HG03097 (cell line): Measurements from ENCODE around the gene TTC28.

Experiments
- ATAC-seq: cut with Tn5 transposase; IDR thresholded peaks from one replicate; pipeline ENCODE4 v1.9.1; 2021; ENCODE audit not compliant: unreplicated experiment, low FRiP score

TTC28 gene

GRCh38 chr22:28043266-28043665, 636.4 kb downstream of the TTC28 start:
- no peak for ATAC-seq

DNA sequence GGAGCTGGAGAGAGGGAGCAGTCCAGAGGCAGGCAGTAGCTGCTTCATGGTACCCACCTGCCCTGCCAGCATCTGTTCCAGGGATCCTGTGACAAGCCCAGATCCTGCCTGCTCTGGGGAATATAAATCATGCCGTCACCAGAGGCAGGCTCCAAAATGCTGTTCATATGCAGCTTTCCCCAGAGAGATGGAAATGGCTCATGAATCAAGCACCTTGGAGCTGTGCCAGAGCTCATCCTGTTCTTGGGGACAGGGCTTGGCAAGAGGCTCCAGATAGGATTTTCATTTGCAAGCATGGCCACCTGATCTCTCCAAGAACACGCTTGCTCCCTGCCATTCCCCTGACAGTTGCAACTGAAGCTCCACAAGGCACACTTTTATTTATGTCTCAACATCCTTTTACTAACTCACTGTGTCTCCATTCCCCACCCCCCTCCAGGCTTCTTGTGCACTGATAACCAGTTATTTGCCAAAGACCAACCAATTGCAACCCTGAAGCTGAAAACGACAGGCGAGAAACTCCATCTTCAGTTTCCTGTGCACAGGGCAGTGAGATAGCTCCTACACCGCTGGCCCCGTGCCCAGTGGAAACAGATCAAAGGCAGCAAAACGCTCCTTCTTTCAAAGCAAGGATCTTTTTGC, 644.8 kb downstream of the TTC28 start:
- no peak for ATAC-seq

GRCh38 chr22:28034145-28034759, 645.4 kb downstream of the TTC28 start:
- ATAC-seq: no peak

DNA sequence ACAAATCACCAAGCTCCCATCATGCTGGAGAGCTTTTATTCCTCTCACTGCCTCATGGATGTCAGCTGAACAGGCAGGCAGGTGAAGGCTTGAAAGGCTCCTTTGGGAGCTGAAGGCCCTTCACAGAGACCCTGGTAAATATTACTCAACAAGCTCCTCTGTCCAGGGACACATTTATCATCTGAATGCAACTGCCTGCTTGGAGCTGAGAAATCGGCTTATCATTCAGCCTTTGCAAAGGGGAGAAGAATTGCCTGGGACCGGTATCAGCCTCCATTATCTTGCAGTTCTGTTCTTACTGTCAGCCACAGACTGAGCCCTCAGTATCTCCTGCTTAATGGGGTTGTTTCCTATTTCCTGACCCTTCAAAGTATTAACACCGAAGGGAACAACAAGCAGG, 646.8 kb downstream of the TTC28 start:
- ATAC-seq: no peak

DNA sequence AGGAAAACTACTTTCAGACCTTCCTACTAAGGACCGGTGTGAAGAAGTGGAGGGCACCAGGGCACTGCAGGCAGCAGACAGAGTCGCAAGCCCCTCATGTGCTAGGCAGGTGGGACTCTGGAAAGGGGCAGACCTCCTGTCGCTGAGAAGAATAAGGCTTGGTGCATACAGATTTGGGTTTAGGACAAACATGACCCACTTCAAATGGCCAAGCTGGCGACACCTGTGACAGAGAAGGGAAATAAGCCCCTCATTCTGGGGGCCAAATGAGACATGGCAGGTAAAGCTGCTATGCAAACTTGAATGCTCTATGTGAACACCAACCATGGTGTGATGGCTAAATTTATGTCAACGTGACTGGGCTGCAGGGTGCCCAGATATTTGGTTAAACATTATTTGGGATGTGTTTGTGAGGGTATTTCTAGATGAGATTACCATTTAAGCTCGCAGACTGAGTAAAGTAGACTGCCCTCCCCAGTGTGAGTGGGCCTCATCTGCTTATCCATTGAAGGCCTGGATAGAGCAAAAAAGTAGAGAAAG, 648.2 kb downstream of the TTC28 start:
- no peak for ATAC-seq

GRCh38 chr22:28030473-28030872, 649.2 kb downstream of the TTC28 start:
- no peak for ATAC-seq

DNA sequence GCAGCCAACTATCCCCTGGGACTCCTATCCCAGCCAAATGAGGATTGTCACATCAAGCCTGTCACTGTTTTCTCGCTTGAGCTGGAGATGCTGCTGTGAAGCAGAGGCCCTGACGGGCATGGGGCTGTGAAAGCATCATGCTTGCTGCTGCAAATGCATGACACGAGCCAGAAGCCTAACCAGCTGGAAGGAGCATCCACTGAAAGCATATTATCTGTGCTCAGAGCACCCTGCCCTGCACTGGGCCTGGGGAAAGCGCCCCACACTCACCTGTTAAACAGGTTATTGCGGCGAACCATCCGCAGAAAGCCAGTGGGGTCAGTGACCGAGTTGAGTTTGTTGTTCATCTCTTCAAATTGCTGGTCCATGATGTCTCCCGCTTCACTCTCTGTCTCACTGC, 649.7 kb downstream of the TTC28 start:
- ATAC-seq: no peak

DNA sequence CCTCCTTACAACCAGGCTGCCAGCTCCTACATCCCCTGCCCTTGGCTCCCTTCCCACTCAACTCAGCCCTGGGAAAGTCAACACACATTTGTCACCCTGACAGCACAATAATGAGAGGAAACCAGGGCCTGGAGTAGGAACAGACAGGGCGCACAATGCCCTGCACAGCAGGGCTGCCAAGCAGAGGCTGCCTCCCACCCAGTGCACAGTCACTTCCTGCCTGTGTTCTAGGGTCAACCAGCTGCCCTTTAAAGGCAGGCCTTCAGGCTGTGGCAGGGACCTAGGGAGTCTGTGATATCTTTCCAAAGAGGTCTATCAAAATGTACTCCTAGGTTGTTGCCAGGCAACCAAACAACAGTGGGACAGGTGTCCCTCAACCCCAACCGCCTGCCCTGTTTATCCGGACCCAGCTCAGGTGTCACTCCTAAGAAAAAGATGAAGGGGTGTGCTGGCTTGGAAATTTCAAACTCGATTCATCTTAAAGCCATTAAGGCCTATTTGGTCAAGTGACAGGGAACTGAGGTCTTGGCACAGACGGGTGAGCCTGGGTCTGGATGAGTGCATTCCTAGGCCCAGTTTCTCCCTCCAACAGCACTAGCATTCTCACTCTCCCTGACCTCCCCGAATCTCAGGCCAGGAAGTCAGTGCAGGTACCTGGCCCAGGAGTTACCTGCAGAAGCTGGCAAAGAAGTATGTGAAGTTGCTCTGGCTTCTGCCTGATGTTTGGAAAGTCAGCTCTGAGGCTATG, 650.3 kb downstream of the TTC28 start:
- no peak for ATAC-seq

DNA sequence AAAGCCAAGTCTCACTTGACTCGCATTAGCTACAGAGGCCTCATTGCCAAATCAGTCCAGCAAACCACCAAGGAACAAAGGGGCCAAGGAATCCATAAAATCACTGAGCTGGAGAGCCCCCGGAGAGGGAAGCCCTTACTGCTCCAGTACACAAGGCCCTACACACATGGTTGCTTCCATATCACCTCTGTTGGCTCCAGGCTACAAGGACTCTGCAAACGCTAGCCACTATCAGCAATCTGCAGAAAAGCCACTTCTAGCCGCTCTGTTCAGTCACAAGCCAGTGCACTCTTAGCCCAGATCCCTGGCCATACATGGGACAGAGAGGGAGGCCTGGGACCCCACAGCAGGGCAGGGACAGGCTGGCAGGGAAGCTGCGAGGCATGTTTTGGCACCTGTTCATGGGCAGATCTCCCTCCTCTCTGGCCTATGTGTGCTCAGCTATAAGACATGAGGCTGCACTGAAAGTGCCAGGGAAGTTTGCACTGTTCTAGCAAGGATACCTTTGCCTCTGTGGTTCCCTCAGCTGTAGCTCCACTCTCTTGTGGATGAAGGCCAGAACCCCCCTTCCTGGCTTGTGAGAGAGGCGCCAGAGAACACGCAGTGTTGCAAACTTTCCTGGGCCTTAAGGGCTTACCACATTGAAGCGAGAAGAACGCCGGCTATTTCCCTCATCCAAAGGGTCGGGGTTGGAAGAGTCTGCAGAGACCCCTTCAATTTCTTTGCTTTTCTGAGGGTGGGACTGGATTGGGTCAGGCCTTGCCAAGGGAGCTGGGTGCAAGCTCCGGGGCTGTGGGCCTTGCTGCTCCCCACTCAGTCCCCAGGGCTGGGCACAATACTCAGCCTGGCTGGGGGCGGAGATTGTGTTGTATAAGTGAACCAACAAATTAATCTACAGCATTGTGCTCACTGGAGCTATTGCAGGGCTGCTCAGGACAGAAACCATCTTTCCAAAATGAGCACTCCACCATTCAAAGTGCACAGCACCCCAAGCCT, 651.9 kb downstream of the TTC28 start:
- ATAC-seq: no peak

GRCh38 chr22:28025866-28026575, 653.6 kb downstream of the TTC28 start:
- no peak for ATAC-seq

GRCh38 chr22:28025333-28025732, 654.3 kb downstream of the TTC28 start:
- ATAC-seq: no peak

DNA sequence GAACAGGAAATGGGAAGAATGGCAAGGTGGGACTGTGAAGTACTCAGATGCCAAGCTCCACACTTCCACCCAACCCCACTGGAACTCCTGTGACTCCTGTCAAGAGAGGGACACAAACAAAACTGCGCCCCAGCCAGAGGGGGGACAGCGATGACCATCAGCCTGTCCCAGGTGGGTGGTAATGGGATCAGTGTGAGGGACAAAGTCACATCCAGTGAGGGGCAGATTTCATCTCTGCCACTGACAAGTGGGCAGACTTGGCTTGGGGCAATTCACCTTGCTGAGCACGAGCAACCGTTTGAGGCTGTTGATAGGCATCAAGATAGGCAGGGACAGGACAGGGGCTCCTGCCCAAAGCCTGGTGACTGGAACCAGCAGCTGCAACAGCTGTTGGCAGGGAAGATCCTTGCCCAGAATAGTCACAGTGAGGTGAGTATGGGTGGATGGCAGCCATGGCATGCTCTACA, 655.2 kb downstream of the TTC28 start:
- ATAC-seq: no peak

GRCh38 chr22:28023774-28024173, 655.9 kb downstream of the TTC28 start:
- ATAC-seq: no peak

DNA sequence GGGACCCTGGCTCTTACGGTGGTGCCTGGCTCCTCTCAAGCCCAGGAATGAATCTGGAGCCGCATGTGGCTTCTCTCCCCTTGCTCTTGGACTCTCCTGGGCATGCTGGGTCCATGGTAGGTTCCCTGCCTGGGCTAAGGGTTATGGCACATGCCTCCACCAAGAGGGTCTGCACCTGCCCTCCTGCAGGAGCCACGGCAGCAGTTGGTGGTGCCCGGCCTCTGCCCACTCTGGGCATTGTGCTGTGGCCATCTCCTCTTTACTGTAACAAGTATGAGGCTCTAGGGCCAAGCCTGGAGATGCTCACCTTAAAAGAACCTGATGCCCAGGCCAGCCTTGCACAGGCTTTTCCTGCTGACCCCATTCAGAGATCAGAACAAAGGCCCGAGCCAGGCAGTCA, 656.6 kb downstream of the TTC28 start:
- no peak for ATAC-seq

DNA sequence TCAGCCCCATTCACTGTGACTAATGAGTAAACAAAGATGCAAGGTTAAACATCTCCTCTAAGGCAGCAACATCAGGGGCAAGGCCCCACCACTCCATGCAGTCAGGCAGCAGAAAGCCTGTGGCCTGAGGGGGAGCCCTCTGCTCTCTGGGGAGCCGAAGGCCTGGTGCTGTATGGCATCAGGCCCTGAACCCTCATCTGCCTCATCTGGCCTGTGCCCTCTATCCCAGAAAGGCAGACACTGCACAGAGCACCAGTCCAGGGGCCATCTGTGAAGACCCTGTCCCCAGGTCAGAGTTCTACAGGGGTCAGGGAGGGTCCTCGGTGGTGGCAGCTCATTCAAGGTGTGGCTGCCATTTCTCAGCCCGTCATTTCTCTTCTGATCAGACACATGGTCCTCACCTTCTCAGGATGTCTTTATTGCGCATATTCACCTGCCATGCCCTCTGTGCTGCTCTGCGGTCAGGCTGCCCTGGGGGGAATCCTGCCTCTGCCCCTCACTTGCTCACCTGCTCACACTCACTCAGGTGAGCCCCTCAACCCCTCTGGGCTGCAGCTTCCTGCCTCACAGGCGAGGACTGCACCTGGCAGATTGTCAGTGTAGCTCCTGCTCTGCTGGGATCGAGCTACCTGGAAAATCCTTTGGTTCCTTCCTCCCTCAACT, 657.5 kb downstream of the TTC28 start:
- no peak for ATAC-seq

DNA sequence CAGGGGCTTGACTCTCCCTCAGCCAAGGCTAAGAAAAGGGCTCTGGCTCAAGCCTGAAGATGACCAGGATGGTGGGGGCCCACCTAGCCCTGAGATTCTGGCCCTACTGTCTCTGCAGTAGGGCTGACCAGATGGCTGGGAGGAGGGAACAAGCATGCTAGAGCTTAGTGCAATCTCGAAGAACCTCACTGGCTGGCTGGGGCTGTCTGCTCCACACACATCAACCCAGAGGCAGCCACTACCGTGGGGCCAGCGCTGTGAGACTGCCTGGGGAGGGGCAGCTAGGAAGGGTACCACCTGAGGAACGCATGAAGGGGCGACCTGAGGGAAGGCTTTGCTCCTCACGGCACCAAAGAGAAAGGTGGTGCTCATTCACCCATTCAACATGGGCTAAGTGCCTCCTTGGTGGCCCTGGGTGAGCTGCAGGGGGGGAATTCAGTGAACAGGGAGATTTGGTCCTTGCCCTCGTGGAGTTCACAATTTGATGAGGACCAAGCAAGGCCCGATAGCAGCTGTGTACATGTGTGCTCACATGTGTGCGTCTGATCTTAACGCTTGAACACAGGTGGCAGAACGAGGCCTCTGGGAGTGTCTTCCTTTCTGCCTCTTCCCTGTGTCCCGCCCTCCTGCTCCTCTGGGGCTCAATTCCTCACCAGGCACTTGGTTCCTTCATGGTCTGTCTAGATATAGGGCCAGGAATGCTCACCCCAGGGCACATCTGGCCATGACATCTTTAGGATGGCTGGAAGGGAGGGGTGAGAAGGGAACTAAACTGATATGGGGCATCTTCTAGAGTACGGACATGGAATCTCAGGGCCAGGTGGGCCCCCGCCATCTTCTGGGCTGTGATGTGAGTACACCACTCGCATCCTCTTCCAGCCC, 658.3 kb downstream of the TTC28 start:
- no peak for ATAC-seq

DNA sequence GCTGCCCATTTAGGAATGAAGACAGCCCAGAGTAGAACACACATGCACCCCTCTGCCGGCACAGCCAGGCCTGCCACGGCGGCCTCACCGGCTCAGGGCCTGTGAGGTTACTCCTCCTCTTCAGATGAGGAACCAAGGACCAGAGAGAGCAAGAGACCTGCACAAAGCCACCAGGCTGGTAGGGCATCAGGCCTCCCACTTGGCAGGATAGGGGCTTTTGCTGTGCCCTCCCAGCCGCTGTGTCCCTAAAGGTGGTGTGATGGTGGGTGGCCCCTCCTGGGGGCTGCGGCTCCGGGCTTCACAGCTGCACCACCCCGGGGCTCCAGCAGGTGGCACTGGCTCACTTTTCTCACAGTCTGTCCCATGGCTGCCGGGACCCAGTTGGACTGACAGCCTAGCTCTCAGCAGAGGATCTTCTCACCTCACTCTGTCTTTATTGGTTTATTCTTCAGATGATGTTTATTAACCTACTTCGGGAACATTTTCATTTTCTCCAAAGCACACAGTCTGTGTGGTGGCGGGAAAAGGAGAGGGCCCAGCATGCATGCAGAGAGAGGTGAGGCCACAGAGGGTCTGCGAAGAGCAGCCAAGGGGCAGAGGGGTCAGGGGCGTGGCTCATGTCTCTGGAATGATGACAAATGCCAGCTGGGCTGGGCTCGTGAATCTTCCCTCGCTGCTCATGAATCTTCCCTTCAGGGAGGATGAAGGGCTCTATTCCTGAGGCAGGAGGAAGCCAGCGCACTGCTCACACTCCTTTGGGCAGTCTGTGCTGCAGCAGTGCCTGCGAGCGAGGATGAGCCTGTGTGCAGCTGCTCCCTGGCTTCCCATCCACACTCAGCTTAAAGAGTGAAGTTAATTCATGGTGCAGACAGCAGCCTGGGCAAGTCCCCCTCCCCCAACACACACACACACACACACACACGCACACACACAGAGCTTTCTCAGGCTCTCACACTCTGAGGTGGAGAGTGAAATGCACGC, 659.5 kb downstream of the TTC28 start:
- ATAC-seq: no peak
